ENCODE data around the gene SPPL2B.

Gene SPPL2B

DNA sequence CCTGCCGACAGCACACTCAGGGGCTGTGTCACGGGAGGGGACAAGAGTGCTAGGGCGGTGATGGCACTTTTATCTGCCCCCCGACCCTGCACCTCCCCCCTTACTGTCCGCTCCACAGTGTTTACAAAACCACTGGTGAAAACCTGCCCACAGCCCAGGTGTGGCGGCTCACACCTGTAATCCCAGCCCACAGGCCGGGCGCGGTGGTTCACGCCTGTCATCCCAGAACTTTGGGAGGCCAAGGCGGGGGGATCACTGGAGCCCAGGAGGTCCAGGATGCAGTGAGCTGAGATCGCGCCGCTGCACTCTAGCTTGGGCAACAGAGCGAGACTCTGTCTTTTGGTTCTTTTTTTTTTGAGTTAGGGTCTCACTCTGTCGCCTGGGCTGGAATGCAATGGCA is 32.3 kb upstream of the SPPL2B start:
- TF ChIP-seq SIN3A (IDR thresholded peaks at IDR 0.05; ENCODE audit: borderline replicate concordance, insufficient read depth, low read length) (no peak), TAF1 (IDR thresholded peaks at IDR 0.05; ENCODE audit: borderline replicate concordance, insufficient read depth, low read length) (no peak), FOXP2 (optimal IDR thresholded peaks at IDR 0.05; ENCODE audit: borderline replicate concordance, extremely low read depth, extremely low read length, insufficient read depth) (no peak), POLR2AphosphoS5 (IDR thresholded peaks at IDR 0.05; ENCODE audit: low read depth, low read length) (no peak)
- TF ChIP-seq, protein P1, sequence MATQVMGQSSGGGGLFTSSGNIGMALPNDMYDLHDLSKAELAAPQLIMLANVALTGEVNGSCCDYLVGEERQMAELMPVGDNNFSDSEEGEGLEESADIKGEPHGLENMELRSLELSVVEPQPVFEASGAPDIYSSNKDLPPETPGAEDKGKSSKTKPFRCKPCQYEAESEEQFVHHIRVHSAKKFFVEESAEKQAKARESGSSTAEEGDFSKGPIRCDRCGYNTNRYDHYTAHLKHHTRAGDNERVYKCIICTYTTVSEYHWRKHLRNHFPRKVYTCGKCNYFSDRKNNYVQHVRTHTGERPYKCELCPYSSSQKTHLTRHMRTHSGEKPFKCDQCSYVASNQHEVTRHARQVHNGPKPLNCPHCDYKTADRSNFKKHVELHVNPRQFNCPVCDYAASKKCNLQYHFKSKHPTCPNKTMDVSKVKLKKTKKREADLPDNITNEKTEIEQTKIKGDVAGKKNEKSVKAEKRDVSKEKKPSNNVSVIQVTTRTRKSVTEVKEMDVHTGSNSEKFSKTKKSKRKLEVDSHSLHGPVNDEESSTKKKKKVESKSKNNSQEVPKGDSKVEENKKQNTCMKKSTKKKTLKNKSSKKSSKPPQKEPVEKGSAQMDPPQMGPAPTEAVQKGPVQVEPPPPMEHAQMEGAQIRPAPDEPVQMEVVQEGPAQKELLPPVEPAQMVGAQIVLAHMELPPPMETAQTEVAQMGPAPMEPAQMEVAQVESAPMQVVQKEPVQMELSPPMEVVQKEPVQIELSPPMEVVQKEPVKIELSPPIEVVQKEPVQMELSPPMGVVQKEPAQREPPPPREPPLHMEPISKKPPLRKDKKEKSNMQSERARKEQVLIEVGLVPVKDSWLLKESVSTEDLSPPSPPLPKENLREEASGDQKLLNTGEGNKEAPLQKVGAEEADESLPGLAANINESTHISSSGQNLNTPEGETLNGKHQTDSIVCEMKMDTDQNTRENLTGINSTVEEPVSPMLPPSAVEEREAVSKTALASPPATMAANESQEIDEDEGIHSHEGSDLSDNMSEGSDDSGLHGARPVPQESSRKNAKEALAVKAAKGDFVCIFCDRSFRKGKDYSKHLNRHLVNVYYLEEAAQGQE (IDR thresholded peaks at IDR 0.05; ENCODE audit: insufficient read depth in 1 of 2, low read depth in 2 of 2, low read length in 2 of 2), result no peak

DNA sequence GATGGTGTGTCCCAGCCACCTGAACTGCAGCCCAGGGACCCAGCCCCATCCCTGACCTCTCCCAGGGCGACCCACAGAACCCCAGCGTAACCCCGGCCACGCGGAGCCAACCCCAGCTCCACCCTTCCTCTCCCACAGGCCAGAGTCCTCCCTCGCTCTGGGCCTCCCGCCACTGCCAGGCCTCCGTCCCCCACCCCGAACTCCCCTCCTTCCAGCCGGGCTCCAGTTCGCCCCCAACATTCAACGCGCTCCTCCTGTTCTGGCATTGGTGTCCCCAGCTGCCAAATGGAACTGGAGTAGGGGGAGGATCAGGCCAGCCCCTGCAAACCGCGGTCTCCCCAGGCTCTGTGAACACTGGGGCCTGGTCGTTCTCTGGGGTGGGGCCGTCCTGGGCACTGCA is 28.0 kb upstream of the SPPL2B start:
- no peak for TF ChIP-seq SIN3A (IDR thresholded peaks at IDR 0.05; ENCODE audit: borderline replicate concordance, insufficient read depth, low read length)
- no peak for TF ChIP-seq TAF1 (IDR thresholded peaks at IDR 0.05; ENCODE audit: borderline replicate concordance, insufficient read depth, low read length)
- TF ChIP-seq POLR2AphosphoS5 (IDR thresholded peaks at IDR 0.05; ENCODE audit: low read depth, low read length), result no peak

DNA sequence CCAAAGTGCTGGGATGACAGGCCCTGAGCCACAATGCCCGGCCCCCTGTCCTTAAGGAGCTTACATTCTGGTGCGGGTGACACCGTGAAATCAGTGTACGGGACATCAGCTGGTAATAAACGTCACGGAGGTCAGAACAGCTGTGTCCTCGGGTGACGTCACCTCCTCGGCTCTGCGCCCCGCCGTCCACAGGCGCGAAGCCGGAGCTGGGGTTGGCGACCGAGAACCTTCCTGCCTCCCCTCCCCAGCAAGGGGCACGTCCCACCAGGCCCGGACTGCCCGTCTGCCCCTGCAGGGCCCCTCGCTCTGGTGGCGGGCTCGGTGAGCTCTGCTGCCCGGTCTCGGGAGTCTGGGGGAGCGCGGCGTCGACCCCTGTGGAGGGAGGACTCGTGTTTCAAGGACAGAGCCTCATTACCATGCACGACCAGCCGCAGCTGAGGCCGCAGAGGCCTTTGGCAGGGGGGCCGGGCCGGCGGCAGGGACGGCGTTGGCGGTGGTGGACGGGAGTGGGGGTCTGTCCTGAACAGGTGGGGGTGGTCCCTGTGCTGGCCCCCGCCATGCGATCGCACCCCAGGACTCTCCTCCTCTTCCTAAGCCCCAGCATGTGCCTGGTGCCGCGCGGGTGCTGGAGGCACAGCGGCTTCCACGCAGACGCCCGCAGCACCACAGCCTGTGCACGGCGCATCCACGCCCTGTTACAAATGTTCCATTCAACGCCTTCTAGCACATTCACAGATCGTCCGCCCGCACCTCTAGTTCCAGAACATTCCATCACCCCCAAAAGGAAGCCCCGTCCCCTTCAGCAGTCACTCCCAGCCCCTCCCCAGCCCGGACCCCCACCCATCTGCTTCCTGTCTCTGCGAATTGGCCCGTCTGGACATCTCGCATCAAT is 25.9 kb upstream of the SPPL2B start:
- TF ChIP-seq POLR2AphosphoS5 (IDR thresholded peaks at IDR 0.05; ENCODE audit: low read depth, low read length), result no peak
- no peak for TF ChIP-seq TAF1 (IDR thresholded peaks at IDR 0.05; ENCODE audit: borderline replicate concordance, insufficient read depth, low read length)
- TF ChIP-seq SIN3A (IDR thresholded peaks at IDR 0.05; ENCODE audit: borderline replicate concordance, insufficient read depth, low read length), result no peak
- TF ChIP-seq FOXP2 (optimal IDR thresholded peaks at IDR 0.05; ENCODE audit: borderline replicate concordance, extremely low read depth, extremely low read length, insufficient read depth), result no peak
- TF ChIP-seq, protein P1 (IDR thresholded peaks at IDR 0.05; ENCODE audit: insufficient read depth in 1 of 2, low read depth in 2 of 2, low read length in 2 of 2), result no peak

DNA sequence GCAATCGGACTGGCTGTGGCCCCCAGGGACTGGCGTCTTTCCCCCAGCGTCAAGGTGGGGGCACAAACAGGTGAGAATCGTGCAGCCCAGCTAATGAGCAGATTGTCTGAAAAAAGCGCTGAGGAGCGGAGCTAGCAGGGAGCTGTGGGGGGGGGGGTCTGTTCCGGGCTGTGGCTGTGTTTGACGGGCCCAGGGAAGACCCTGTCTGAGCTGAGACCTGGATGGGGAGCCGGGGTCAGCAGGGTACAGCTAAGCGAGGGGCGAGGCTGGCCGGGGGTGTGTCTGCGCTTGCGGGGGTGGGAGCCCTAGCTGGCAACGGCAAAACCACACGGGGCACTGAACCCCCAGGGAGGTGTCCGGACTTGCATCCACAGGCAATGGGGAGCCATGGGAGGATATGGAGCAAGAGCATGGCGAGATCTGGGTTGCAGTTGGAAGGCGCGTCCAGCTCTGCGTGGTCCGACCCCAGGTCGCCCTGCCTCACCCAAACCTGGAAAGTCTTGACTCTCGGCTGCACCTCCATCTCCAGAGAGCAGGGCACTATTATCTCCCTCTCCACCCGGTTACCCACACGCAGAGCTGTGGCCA is 25.2 kb upstream of the SPPL2B start:
- TF ChIP-seq, protein P1 (IDR thresholded peaks at IDR 0.05; ENCODE audit: insufficient read depth in 1 of 2, low read depth in 2 of 2, low read length in 2 of 2), result no peak
- no peak for TF ChIP-seq POLR2AphosphoS5 (IDR thresholded peaks at IDR 0.05; ENCODE audit: low read depth, low read length)
- no peak for TF ChIP-seq SIN3A (IDR thresholded peaks at IDR 0.05; ENCODE audit: borderline replicate concordance, insufficient read depth, low read length)
- TF ChIP-seq FOXP2 (optimal IDR thresholded peaks at IDR 0.05; ENCODE audit: borderline replicate concordance, extremely low read depth, extremely low read length, insufficient read depth), result no peak
- TF ChIP-seq TAF1 (IDR thresholded peaks at IDR 0.05; ENCODE audit: borderline replicate concordance, insufficient read depth, low read length), result no peak

DNA sequence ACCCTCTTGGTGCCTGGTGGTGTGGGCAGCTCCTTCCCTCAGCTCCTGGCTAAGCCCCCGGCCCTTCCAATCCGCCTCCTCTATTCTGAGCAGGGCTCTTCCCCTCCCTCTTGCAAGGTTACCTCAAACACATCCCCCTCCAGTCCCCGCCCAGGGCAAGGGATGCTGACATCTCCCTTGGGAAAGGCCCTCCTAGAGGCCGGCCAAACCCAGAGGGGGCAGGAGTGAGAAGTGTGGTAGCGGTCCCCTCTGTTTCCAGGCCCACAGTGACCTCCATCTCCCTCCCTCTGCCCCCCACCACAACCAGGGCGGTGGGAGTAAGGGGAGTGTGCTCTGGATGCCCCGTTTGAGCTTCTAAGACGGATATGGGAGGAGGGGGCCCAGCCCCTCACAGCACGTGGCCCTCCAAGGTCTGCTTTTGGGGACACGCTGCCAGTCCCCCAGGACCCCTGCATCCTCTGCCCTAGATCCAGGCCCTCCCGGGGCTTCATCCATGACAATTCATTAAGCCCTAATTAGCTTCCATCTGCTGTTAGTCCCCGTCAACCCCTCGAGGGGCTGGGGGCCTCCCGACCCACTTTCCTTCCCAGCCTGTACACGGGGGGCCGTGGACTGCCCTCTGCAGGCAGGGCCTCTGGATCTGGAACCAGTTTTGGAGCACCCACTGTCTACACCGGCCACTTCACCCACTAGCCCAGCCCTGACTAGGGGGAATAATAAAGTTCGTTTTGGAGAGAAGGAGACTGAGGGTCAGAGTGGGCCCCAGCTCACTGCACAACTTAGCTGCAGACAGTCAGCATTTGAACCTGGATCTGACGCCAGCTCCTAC is 22.8 kb upstream of the SPPL2B start:
- TF ChIP-seq POLR2AphosphoS5 (IDR thresholded peaks at IDR 0.05; ENCODE audit: low read depth, low read length), result no peak
- TF ChIP-seq FOXP2 (optimal IDR thresholded peaks at IDR 0.05; ENCODE audit: borderline replicate concordance, extremely low read depth, extremely low read length, insufficient read depth), result no peak
- TF ChIP-seq TAF1 (IDR thresholded peaks at IDR 0.05; ENCODE audit: borderline replicate concordance, insufficient read depth, low read length), result no peak
- TF ChIP-seq, protein P1 (IDR thresholded peaks at IDR 0.05; ENCODE audit: insufficient read depth in 1 of 2, low read depth in 2 of 2, low read length in 2 of 2), result no peak
- no peak for TF ChIP-seq SIN3A (IDR thresholded peaks at IDR 0.05; ENCODE audit: borderline replicate concordance, insufficient read depth, low read length)

Measured in PFSK-1 (cell line).